ENCODE measurements around the gene KLK2.

Gene KLK2

GRCh38 chr19:50928831-50929230, 55.6 kb downstream of the KLK2 start:
- DNase-seq = no peak

Measured in GF-D8 (cell line).